Kidney epithelial cell (primary cell): Measurements from ENCODE around the gene CALB2. TPM values are rescaled to one million over a fixed set of nuclear protein-coding genes. Genes with fewer than 3 reads are reported as not detected.
"Not testable (repeated sequence)": the region's sequence is repeated elsewhere in the genome, so short reads cannot be mapped to it uniquely, and the experiment has no call there.

ENCODE experiments used
- DNase-seq: peaks from one replicate; pipeline ENCODE4 v3.0.0-alpha.2; 2010; ENCODE audit warnings: low read depth
- H3K27me3 ChIP-seq: 2 replicates; pipeline ENCODE4 v1.6.0; 2011; ENCODE audit warnings: low read length; ENCODE audit not compliant: control insufficient read depth, insufficient read depth
- H3K36me3 ChIP-seq: 2 replicates; pipeline ENCODE4 v1.5.1; 2011; ENCODE audit warnings: low read length; ENCODE audit not compliant: control insufficient read depth, insufficient read depth
- H3K4me3 ChIP-seq: 2 replicates; pipeline ENCODE4 v1.5.1; 2011; ENCODE audit warnings: low read depth, mild to moderate bottlenecking, control low read depth, low read length
- total RNA-seq: library from RNA; depleted of rRNA; stranded (reverse); fragments of >200 nt; gene quantifications from 2 replicates; pipeline ENCODE4 v1.2.3, GENCODE V29; 2015
- TF ChIP-seq, protein P1 (sequence below): IDR thresholded peaks from 2 replicates; pipeline ENCODE4 v1.5.1; 2011; ENCODE audit warnings: mild to moderate bottlenecking, moderate library complexity, low read length, control low read depth, inconsistent platforms; ENCODE audit not compliant: insufficient read depth, poor library complexity, severe bottlenecking

Gene CALB2
- total RNA-seq = 5.0 and 6.2 TPM in 2 replicates

DNA sequence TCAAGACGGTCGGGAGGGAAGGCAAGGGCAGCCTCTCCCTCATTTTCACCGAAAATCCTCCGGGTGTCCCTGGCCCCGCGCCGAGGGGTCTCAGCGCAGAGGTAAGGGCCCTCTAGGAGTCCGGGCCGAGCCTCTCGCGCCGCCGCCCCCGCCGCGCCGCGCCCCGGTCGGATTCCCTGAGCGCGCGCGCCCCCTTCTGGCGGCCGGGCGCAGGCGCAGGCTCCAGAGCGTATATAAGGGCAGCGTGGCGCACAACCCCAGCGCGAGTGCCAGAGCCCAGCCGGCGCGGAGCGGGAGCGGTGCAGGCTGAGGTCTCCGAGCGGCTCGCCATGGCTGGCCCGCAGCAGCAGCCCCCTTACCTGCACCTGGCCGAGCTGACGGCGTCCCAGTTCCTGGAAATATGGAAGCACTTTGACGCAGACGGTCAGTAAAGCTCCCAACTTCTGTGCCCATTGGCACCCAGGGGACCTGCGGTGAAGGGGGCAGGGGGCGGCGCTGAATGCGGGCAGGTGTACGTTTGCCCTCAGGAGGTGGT lies at the start of gene CALB2:
Gene CALB2 (plus strand): TSS at position 260 of the 535 bp plus-strand sequence. CDS start 70 bp downstream, at position 330.
- H3K36me3 ChIP-seq = no peaks in the 10 kb centered on the region
- TF ChIP-seq, protein P1, sequence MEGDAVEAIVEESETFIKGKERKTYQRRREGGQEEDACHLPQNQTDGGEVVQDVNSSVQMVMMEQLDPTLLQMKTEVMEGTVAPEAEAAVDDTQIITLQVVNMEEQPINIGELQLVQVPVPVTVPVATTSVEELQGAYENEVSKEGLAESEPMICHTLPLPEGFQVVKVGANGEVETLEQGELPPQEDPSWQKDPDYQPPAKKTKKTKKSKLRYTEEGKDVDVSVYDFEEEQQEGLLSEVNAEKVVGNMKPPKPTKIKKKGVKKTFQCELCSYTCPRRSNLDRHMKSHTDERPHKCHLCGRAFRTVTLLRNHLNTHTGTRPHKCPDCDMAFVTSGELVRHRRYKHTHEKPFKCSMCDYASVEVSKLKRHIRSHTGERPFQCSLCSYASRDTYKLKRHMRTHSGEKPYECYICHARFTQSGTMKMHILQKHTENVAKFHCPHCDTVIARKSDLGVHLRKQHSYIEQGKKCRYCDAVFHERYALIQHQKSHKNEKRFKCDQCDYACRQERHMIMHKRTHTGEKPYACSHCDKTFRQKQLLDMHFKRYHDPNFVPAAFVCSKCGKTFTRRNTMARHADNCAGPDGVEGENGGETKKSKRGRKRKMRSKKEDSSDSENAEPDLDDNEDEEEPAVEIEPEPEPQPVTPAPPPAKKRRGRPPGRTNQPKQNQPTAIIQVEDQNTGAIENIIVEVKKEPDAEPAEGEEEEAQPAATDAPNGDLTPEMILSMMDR = peak; percentile 48
- H3K4me3 ChIP-seq = peak within 1 kb of the TSS; percentile 22
- peaks cover 14% of the 10 kb centered on the region for H3K27me3 ChIP-seq
- no peak for DNase-seq

GRCh38 chr16:71311553-71312158 lies 46.9 kb upstream of the CALB2 start:
- no peaks in the 10 kb centered on the region for H3K36me3 ChIP-seq
- peaks cover 2% of the 10 kb centered on the region for H3K27me3 ChIP-seq
- DNase-seq = no peak
- TF ChIP-seq, protein P1 = peak; percentile 69
- no peak overlapping the region for H3K4me3 ChIP-seq

DNA sequence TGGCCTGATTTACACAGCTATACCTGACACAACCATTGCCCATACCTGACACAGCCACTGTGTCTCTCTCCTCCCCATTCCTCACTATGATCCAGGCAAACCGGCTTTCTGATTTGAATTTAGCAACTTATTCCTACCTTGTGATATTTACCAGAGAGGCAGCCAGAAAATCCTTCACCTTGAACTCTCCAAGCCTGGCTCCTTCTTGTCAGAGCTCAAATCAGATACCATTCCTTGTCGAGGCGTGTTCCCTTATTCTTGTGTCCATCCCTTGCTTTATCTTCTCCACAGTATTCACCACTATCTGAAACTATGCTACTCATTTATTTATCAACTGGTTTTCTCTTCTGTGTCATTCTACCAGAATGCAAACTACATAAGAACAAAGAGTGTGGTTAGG lies 44.9 kb upstream of the CALB2 start:
- not testable (repeated sequence) for DNase-seq

GRCh38 chr16:71315269-71315668 lies 43.3 kb upstream of the CALB2 start:
- H3K27me3 ChIP-seq = peaks cover 2% of the 10 kb centered on the region
- TF ChIP-seq, protein P1 = no peak
- H3K4me3 ChIP-seq = no peak overlapping the region
- no peaks in the 10 kb centered on the region for H3K36me3 ChIP-seq
- DNase-seq = no peak

More for the DNA sequence above, 44.9 kb upstream of the CALB2 start:
- not testable (repeated sequence) for H3K36me3 ChIP-seq, H3K4me3 ChIP-seq, H3K27me3 ChIP-seq

- Histone ChIP-seq H3K4me3 (no peak overlapping the region), H3K36me3 (no peaks in the 10 kb centered on the region), H3K27me3 (no peaks in the 10 kb centered on the region)
- no peak for DNase-seq
- TF ChIP-seq, protein P1 = no peak
Observed at GRCh38 chr16:71319999-71320398, 38.5 kb upstream of the CALB2 start.

- no peak for DNase-seq
- H3K4me3 ChIP-seq = no peak overlapping the region
- TF ChIP-seq, protein P1 = no peak
- no peaks in the 10 kb centered on the region for H3K27me3 ChIP-seq
- no peaks in the 10 kb centered on the region for H3K36me3 ChIP-seq
Observed at GRCh38 chr16:71327720-71328119, 30.8 kb upstream of the CALB2 start.
